WTC11 (cell line): ENCODE results near the gene USP20. TPM values are rescaled to one million over a fixed set of nuclear protein-coding genes. Genes with fewer than 3 reads are reported as not detected.

Experiments used
- ATAC-seq: fragments of 200-7000 bp; cut with Tn5 transposase; 2 replicates; pipeline ENCODE4 v1.10.0; 2021; ENCODE audit warnings: mild to moderate bottlenecking, moderate library complexity
- CTCF ChIA-PET: fragments of 300-600 bp; sonication (Branson Sonifier 250); formaldehyde crosslinking; loops from one replicate; lab custom pipeline; 2021; ENCODE audit warnings: antibody characterized with exemption; lab: Charles Lee
- POLR2A ChIA-PET: fragments of 350-600 bp; sonication (Branson Sonifier 250); formaldehyde crosslinking; loops from one replicate; lab custom pipeline; 2021; ENCODE audit warnings: antibody characterized with exemption; lab: Charles Lee
- DNase-seq: peaks from one replicate; pipeline ENCODE4 v3.0.0; 2021; ENCODE audit warnings: low spot score
- H3K27ac Mint-ChIP-seq: 2 replicates; pipeline ENCODE4 v1.8.0; 2021; ENCODE audit warnings: mixed read lengths
- H3K27me3 Mint-ChIP-seq: 2 replicates; pipeline ENCODE4 v1.8.0; 2021; ENCODE audit warnings: low read depth, mild to moderate bottlenecking, moderate library complexity, mixed read lengths
- H3K36me3 Mint-ChIP-seq: 2 replicates; pipeline ENCODE4 v1.8.0; 2021; ENCODE audit warnings: mixed read lengths
- H3K4me1 Mint-ChIP-seq: 2 replicates; pipeline ENCODE4 v1.8.0; 2022; ENCODE audit warnings: mixed read lengths
- H3K4me3 Mint-ChIP-seq: 2 replicates; pipeline ENCODE4 v1.8.0; 2021; ENCODE audit warnings: mild to moderate bottlenecking, moderate library complexity, mixed read lengths
- H3K9me3 Mint-ChIP-seq: 2 replicates; pipeline ENCODE4 v1.8.0; 2021; ENCODE audit warnings: mixed read lengths
- ATF1 ChIP-seq: sonication (generic); formaldehyde crosslinking; IDR thresholded peaks from 2 replicates; pipeline ENCODE4 v1.8.1; 2023; ENCODE audit warnings: mild to moderate bottlenecking, moderate library complexity, missing genetic modification reagents
- ATF3 ChIP-seq: sonication (generic); formaldehyde crosslinking; conservative IDR thresholded peaks from 2 replicates; pipeline ENCODE4 v1.8.1; 2022; ENCODE audit warnings: mild to moderate bottlenecking, missing genetic modification reagents
- ELF4 ChIP-seq: sonication (generic); formaldehyde crosslinking; IDR thresholded peaks from 2 replicates; pipeline ENCODE4 v1.8.1; 2022; ENCODE audit warnings: low read depth, mild to moderate bottlenecking, moderate library complexity, missing genetic modification reagents
- ETV6 ChIP-seq: sonication (generic); formaldehyde crosslinking; IDR thresholded peaks from 2 replicates; pipeline ENCODE4 v1.8.1; 2022; ENCODE audit warnings: mild to moderate bottlenecking, missing genetic modification reagents
- FOXJ3 ChIP-seq: sonication (generic); formaldehyde crosslinking; IDR thresholded peaks from 2 replicates; pipeline ENCODE4 v1.9.0; 2021; ENCODE audit warnings: missing genetic modification reagents, mild to moderate bottlenecking, borderline replicate concordance
- FOXK1 ChIP-seq: sonication (generic); formaldehyde crosslinking; IDR thresholded peaks from 2 replicates; pipeline ENCODE4 v1.8.0; 2022; ENCODE audit warnings: mild to moderate bottlenecking, moderate library complexity, missing genetic modification reagents
- FOXP1 ChIP-seq: sonication (generic); formaldehyde crosslinking; IDR thresholded peaks from 2 replicates; pipeline ENCODE4 v1.8.0; 2022; ENCODE audit warnings: missing genetic modification reagents, mild to moderate bottlenecking, moderate library complexity, borderline replicate concordance
- FOXP4 ChIP-seq: sonication (generic); formaldehyde crosslinking; IDR thresholded peaks from 2 replicates; pipeline ENCODE4 v1.8.0; 2022; ENCODE audit warnings: mild to moderate bottlenecking, missing genetic modification reagents
- GABPB1 ChIP-seq: sonication (generic); formaldehyde crosslinking; IDR thresholded peaks from 2 replicates; pipeline ENCODE4 v1.8.1; 2023; ENCODE audit warnings: mild to moderate bottlenecking, missing genetic modification reagents
- HMGA2 ChIP-seq: fragments of 250-450 bp; sonication (Bioruptor Pico); IDR thresholded peaks from 2 replicates; pipeline ENCODE4 v1.4.0; 2021; ENCODE audit warnings: mild to moderate bottlenecking, moderate library complexity
- HMGXB4 ChIP-seq: sonication (generic); formaldehyde crosslinking; IDR thresholded peaks from 2 replicates; pipeline ENCODE4 v1.8.1; 2023; ENCODE audit warnings: mild to moderate bottlenecking, moderate library complexity, missing genetic modification reagents
- IRF2 ChIP-seq: sonication (generic); formaldehyde crosslinking; IDR thresholded peaks from 2 replicates; pipeline ENCODE4 v1.8.0; 2022; ENCODE audit warnings: low read depth, missing genetic modification reagents, borderline replicate concordance
- JUN ChIP-seq: sonication (generic); formaldehyde crosslinking; IDR thresholded peaks from 2 replicates; pipeline ENCODE4 v1.8.0; 2023; ENCODE audit warnings: mild to moderate bottlenecking, missing genetic modification reagents
- NR2C2 ChIP-seq: sonication (generic); formaldehyde crosslinking; IDR thresholded peaks from 2 replicates; pipeline ENCODE4 v1.8.0; 2022; ENCODE audit warnings: mild to moderate bottlenecking, missing genetic modification reagents
- SMAD4 ChIP-seq: sonication (generic); formaldehyde crosslinking; IDR thresholded peaks from 2 replicates; pipeline ENCODE4 v1.8.0; 2022; ENCODE audit warnings: mild to moderate bottlenecking, missing genetic modification reagents
- SP1 ChIP-seq: sonication (generic); formaldehyde crosslinking; conservative IDR thresholded peaks from 2 replicates; pipeline ENCODE4 v1.8.1; 2022; ENCODE audit warnings: missing genetic modification reagents
- TEAD1 ChIP-seq: sonication (generic); formaldehyde crosslinking; IDR thresholded peaks from 2 replicates; pipeline ENCODE4 v1.8.0; 2022; ENCODE audit warnings: mild to moderate bottlenecking, missing genetic modification reagents
- ZBTB21 ChIP-seq: sonication (generic); formaldehyde crosslinking; IDR thresholded peaks from 2 replicates; pipeline ENCODE4 v1.8.1; 2023; ENCODE audit warnings: mild to moderate bottlenecking, missing genetic modification reagents, borderline replicate concordance
- ZBTB43 ChIP-seq: sonication (generic); formaldehyde crosslinking; IDR thresholded peaks from 2 replicates; pipeline ENCODE4 v1.8.1; 2023; ENCODE audit warnings: mild to moderate bottlenecking, missing genetic modification reagents
- ZNF121 ChIP-seq: sonication (generic); formaldehyde crosslinking; IDR thresholded peaks from 2 replicates; pipeline ENCODE4 v1.8.0; 2023; ENCODE audit warnings: missing genetic modification reagents
- ZNF263 ChIP-seq: sonication (generic); formaldehyde crosslinking; IDR thresholded peaks from 2 replicates; pipeline ENCODE4 v1.8.1; 2022; ENCODE audit warnings: low read depth, mild to moderate bottlenecking, moderate library complexity, missing genetic modification reagents
- ZNF512 ChIP-seq: sonication (generic); formaldehyde crosslinking; IDR thresholded peaks from 2 replicates; pipeline ENCODE4 v1.8.1; 2022; ENCODE audit warnings: missing genetic modification reagents, borderline replicate concordance
- ZNF671 ChIP-seq: fragments of 250-450 bp; sonication (Bioruptor Pico); IDR thresholded peaks from 2 replicates; pipeline ENCODE4 v1.8.0; 2021; ENCODE audit warnings: mild to moderate bottlenecking
- total RNA-seq: library from RNA; stranded (reverse); gene quantifications from 3 replicates; pipeline ENCODE4 v1.2.3, GENCODE V29; 2021

The USP20 gene
- total RNA-seq, 1 experiment from 2014 or later: 29.3 TPM

- Mint-ChIP-seq H3K36me3 (peaks cover 3% of the 10 kb centered on the region; the same call in 1 of the 2 replicates), H3K9me3 (no peaks in the 10 kb centered on the region), H3K27ac (peak overlapping the region; percentile 92), H3K4me1 (peaks cover 66% of the 10 kb centered on the region), H3K27me3 (no peaks in the 10 kb centered on the region), H3K4me3 (peak overlapping the region; percentile 73)
- peak; percentile 27 for ATAC-seq
- TF ChIP-seq TEAD1 (CRISPR knock-in tag): peak; percentile 59; the same call in 1 of the 2 replicates
- no peak for TF ChIP-seq ATF1 (CRISPR knock-in tag)
- TF ChIP-seq SMAD4 (CRISPR knock-in tag): no peak
- no peak for TF ChIP-seq ELF4 (CRISPR knock-in tag)
- TF ChIP-seq ZNF121 (CRISPR knock-in tag): peak; percentile 82
- peak; percentile 53; the same call in 1 of the 2 replicates for TF ChIP-seq SP1 (CRISPR knock-in tag)
- TF ChIP-seq HMGA2: no peak
- TF ChIP-seq FOXJ3 (CRISPR knock-in tag): no peak
- peak; percentile 81; the same call in 1 of the 2 replicates for TF ChIP-seq FOXP1 (CRISPR knock-in tag)
- no peak; the same call in 1 of the 2 replicates for TF ChIP-seq ETV6 (CRISPR knock-in tag)
- TF ChIP-seq ZBTB21 (CRISPR knock-in tag): no peak
- TF ChIP-seq ZBTB43 (CRISPR knock-in tag): peak; percentile 52; the same call in 1 of the 2 replicates
- TF ChIP-seq ZNF512 (CRISPR knock-in tag): no peak
- peak; percentile 75; the same call in 1 of the 2 replicates for TF ChIP-seq FOXP4
- TF ChIP-seq ZNF263 (CRISPR knock-in tag): no peak
- TF ChIP-seq ATF3 (CRISPR knock-in tag): no peak
- TF ChIP-seq GABPB1 (CRISPR knock-in tag): no peak
- no peak for TF ChIP-seq IRF2
- TF ChIP-seq HMGXB4 (CRISPR knock-in tag): no peak
- TF ChIP-seq NR2C2 (CRISPR knock-in tag): no peak
- no peak for TF ChIP-seq JUN
- no peak for TF ChIP-seq ZNF671 (CRISPR knock-in tag)
- peak; percentile 61 for TF ChIP-seq FOXK1 (CRISPR knock-in tag)
- DNase-seq: peak; percentile 36
- CTCF ChIA-PET: interaction anchor here (0.6 to 1.1 kb wide), 3 partner anchors 9 to 164 kb away, joined by 4 to 6 read pairs (median 4); partner anchors contain the start of gene GPR107
- POLR2A ChIA-PET: interaction anchor here (0.5 kb wide), 1 partner anchor 54 kb away, joined by 4 read pairs; no protein-coding TSS in a partner anchor
These were observed 54.1 kb downstream of the USP20 start for GRCh38 chr9:129889122-129889940.
